Measurements from ENCODE around the gene PHKG2.

Gene PHKG2

GRCh38 chr16:30725418-30725792 is 22.8 kb upstream of the PHKG2 start:
- in situ Hi-C loops (cut with MboI; ENCODE audit: low sequenced_read_pairs): no loop called here

DNA sequence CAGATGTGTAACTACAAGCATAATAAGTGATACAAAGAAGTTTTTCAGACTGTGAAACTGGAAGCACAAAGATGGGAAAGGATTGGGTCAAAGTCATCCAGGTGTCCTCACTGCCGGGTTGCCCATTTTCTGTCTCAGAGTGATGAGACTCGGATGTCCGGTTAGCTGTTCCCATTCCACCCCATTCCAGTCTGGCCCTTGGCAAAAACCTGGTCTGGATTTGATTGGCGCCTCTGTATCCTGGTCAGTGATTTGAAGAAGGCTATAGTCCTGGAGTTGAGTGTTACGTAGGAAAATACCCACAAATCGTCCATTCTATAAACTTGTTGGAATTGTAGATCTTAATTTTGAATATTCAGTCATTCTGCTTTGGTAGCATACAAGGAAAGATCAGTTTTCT is 19.9 kb upstream of the PHKG2 start:
- in situ Hi-C loops (cut with MboI; ENCODE audit: low sequenced_read_pairs): no loop called here

DNA sequence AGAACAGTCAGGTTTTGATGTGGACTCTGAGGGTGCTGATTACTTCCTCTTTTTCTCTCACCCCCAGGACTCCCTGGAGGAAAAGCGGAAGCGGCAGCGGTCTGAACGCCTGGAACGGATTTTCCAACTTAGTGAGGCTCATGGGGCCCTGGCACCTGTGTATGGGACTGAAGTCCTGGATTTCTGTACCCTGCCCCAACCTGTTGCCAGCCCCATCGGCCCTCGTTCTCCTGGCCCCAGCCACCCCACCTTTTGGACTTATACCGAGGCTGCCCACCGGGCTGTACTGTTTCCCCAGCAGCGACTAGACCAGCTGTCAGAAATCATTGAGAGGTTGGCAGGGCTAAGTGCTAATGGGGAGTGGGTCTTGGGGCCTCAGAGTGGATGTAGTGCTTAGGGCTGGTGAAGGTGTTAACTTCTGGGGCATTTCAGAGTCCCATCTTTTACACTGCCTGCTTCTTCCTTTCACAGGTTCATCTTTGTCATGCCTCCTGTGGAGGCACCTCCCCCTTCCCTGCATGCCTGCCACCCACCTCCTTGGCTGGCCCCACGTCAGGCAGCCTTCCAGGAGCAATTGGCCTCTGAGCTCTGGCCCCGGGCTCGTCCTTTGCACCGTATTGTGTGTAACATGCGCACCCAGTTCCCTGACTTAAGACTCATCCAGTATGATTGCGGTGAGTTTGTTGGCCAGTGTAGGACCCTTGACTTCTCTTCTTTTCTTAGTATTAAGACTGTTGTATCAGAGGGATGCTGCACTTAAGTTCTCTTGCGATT is 19.1 kb upstream of the PHKG2 start:
- in situ Hi-C loops (cut with MboI; ENCODE audit: low sequenced_read_pairs): no loop called here

GRCh38 chr16:30731411-30731810 is 16.8 kb upstream of the PHKG2 start:
- in situ Hi-C loops (cut with MboI; ENCODE audit: low sequenced_read_pairs): no loop called here

DNA sequence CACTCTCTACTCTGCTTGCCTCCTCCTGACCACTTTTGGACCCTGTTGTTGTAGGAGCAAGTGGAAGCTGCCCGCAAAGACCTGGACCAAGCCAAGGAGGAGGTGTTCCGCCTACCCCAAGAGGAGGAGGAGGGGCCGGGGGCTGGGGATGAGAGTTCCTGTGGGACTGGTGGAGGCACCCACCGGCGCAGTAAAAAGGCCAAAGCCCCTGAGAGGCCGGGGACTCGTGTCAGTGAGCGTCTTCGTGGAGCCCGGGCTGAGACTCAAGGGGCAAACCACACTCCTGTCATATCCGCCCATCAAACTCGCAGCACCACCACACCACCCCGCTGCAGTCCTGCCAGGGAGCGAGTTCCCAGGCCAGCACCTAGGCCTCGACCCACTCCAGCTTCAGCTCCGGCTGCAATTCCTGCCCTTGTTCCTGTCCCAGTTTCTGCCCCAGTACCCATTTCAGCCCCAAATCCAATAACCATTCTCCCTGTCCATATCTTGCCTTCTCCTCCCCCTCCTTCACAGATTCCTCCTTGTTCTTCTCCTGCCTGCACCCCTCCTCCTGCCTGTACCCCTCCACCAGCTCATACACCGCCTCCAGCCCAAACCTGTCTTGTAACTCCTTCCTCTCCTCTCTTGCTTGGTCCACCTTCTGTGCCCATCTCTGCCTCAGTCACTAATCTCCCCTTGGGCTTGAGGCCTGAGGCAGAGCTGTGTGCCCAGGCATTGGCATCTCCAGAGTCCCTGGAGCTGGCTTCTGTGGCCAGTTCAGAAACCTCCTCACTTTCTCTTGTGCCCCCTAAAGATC is 11.0 kb upstream of the PHKG2 start:
- in situ Hi-C loops (cut with MboI; ENCODE audit: low sequenced_read_pairs): no loop called here

DNA sequence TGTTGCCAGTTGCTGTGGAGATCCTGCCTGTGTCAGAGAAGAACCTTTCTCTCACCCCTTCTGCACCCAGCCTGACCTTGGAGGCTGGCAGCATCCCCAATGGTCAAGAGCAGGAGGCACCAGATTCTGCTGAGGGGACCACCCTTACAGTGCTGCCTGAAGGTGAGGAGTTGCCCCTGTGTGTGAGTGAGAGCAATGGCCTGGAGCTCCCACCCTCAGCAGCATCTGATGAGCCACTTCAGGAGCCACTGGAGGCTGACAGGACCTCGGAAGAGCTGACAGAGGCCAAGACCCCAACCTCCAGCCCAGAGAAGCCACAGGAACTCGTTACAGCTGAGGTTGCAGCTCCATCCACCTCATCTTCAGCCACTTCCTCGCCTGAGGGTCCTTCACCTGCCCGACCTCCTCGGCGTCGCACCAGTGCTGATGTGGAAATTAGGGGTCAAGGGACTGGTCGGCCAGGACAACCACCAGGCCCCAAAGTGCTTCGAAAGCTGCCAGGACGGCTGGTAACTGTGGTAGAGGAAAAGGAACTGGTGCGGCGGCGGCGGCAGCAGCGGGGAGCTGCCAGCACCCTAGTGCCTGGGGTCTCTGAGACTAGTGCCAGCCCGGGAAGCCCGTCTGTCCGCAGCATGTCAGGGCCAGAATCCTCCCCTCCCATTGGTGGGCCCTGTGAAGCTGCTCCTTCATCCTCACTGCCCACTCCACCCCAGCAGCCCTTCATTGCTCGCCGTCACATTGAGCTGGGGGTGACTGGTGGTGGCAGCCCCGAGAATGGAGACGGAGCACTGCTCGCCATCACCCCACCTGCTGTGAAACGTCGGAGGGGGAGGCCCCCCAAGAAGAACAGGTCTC is 10.2 kb upstream of the PHKG2 start:
- in situ Hi-C loops (cut with MboI; ENCODE audit: low sequenced_read_pairs): no loop called here

DNA sequence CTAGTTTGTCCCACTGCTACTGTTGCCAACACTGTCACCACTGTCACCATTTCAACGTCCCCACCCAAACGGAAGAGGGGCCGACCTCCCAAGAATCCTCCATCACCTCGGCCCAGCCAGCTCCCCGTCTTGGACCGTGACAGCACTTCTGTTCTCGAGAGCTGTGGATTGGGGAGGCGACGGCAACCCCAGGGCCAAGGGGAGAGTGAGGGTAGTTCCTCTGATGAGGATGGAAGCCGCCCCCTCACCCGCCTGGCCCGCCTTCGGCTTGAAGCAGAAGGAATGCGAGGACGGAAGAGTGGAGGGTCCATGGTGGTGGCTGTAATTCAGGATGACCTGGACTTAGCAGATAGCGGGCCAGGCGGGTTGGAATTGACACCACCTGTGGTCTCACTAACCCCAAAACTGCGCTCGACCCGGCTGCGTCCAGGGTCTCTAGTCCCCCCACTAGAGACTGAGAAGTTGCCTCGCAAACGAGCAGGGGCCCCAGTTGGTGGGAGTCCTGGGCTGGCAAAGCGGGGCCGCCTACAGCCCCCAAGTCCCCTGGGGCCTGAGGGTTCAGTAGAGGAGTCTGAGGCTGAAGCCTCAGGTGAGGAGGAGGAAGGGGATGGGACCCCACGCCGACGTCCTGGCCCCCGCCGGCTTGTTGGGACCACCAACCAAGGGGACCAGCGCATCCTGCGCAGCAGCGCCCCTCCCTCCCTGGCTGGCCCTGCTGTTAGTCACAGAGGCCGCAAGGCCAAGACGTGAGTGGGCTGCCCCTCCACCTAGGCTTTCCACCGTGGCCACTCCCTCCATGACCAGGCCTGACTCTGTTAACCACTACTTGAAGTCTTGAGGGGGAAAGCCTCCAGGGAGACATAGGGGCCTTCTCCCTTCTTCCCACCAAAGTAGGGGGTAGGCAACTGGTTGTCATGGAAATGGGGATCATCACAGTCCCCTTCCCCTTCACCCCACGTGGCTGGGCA is 9.0 kb upstream of the PHKG2 start:
- in situ Hi-C loops (cut with MboI; ENCODE audit: low sequenced_read_pairs): no loop called here

DNA sequence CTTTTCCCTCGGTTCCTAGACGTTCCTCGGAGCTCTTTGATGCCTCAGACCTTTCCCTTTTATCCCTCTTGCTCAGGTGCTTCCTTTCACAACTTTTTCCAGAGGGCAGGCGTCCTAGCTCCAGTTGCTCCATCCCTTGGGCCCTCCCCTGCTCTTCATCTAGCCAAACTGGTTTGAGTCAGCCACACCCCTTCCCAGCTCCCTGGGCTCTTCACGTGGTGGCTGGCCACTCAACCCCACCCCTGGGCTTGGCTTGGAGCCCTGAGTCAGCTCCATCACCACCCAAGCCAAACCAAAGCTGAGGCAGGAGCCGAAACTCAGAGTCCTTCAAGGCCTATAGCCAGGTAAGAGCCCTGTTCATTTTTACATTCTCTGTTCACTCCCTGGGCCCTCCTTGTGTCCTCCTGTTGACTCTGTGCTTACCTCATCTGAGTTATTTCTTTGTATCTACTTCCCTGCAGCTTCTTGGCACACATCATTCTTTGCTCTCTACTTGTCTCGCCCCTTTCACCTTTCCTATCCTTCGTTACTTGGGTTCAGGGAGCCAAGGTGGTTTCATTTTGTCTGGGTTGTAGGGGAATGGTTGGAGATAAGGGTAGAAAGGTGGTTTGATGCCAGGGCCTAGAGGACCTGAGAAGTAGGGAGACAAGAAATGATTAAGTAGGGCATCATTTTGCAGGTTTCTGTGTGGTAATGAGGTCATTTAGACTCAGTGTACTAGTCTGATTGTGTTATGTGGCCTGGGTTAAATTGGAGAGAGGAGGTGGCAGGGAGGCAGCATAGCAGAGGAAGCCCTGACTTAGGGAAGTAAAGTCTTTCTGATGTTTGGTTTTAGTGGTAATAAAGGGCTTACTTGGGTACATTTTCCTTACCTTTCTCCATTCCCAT is 7.6 kb upstream of the PHKG2 start:
- in situ Hi-C loops (cut with MboI; ENCODE audit: low sequenced_read_pairs): no loop called here

DNA sequence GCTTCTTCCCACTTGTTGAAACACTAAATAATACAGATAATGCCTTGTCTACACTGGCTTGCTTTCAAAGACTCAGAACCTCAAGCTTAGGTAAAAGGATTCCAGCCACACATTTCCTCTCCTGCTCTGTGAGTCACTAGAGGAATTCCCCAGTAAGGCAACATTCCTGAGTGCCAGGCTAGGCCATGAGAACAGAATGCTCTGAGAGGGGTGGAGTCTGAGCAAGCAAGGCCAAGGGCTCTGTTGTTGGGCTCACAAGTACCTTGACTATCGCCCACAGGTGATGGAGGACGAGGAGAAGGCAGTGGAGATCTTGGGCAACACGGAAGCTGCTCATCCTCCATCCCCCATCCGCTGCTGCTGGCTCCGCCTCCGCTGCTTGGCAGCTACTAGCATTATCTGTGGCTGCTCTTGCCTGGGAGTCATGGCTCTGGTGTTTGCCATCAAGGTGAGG is 6.7 kb upstream of the PHKG2 start:
- in situ Hi-C loops (cut with MboI; ENCODE audit: low sequenced_read_pairs): no loop called here

DNA sequence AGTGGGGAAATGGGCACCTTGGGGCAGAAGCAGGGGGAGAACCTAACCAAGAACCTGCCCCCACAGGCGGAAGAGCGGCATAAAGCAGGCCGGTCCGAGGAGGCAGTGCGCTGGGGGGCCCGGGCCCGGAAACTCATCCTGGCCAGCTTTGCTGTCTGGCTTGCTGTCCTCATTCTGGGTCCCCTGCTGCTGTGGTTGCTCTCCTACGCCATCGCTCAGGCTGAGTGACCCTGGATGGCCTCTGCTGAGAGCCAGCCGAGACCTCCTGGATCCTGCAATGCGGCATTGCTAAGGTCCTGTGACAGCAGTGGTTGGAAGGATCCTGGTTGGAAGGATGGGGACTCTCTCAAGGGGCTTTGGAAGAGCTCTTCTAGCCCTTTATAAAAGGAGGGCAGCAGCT is 4.5 kb upstream of the PHKG2 start:
- in situ Hi-C loops (cut with MboI; ENCODE audit: low sequenced_read_pairs): no loop called here

GRCh38 chr16:30744183-30744582 is 4.0 kb upstream of the PHKG2 start:
- in situ Hi-C loops (cut with MboI; ENCODE audit: low sequenced_read_pairs): no loop called here

DNA sequence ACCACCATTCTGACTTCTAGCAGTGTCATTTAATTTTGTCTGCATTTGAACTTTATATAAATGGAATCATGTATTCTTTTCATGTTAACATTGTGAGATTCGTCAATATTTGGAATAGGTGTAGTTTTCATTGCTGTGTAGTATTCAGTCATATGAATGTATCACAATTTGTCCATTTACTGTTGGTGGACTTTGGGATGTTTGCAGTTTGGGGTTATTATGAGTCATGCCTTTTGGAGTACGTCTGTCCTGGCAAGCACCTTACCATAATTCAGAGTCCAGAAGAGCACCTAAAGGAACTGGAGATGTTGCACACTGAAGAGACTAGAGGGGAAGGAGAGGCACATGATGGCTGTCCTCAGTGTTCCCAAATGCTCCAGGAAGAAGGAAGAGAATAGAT is 3.1 kb upstream of the PHKG2 start:
- in situ Hi-C loops (cut with MboI; ENCODE audit: low sequenced_read_pairs): no loop called here

GRCh38 chr16:30746638-30747175 is 1.5 kb upstream of the PHKG2 start:
- in situ Hi-C loops (cut with MboI; ENCODE audit: low sequenced_read_pairs): no loop called here

GRCh38 chr16:30747331-30747730 is 894 bp upstream of the PHKG2 start:
- in situ Hi-C loops (cut with MboI; ENCODE audit: low sequenced_read_pairs): no loop called here

DNA sequence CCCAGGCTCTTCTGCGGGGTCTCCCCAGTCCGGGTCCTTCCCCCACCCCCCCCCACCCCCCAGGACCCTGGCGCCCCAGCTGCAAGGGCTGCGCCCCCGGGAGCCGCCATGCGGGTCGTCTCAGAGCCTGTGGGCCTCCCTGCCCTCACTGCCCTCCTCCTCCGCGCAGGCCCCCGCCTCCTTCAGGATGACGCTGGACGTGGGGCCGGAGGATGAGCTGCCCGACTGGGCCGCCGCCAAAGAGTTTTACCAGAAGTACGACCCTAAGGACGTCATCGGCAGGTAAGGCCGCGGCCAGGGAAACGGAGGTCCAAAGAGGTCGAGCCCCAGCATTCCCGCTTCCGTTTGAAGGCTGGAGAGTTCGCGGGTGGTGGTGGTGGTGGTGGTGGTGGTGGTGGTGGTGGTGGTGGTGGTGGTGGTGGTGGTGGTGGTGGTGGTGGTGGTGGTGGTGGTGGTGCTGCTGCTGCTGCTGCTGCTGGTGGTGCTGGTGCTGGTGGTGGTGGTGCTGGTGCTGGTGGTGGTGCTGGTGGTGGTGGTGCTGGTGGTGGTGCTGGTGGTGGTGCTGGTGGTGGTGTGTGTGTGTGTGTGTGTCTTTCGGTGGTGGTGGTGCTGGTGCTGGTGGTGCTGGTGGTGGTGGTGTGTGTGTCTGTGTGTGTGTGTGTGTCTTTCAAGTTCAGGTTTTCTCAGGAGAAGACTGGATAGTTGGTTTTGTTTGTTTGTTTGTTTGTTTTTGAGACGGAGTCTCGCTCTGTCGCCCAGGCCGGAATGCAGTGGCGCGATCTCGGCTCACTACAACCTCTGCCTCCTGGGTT is 615 bp downstream of the PHKG2 start:
- in situ Hi-C loops (cut with MboI; ENCODE audit: low sequenced_read_pairs): no loop called here

DNA sequence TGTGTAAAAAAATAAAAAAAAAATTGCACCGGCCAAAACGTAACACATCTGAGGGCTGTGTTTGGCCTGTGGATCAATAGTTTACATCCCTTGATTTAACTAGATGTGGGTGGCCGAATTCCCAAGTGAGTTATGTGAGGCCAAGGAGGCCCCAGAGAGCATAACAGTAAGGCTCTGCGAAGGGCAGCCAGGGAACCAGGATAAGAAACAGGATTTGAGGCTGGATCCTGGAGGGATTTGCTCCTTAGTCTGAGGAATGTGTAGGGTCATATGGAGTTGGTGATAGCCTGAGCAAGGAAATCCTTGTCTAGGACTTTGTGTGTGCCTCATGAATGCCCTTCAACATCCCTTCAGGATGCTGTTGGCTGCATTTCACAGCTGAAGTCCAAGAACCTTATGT is 2.0 kb downstream of the PHKG2 start:
- in situ Hi-C loops (cut with MboI; ENCODE audit: low sequenced_read_pairs): no loop called here

DNA sequence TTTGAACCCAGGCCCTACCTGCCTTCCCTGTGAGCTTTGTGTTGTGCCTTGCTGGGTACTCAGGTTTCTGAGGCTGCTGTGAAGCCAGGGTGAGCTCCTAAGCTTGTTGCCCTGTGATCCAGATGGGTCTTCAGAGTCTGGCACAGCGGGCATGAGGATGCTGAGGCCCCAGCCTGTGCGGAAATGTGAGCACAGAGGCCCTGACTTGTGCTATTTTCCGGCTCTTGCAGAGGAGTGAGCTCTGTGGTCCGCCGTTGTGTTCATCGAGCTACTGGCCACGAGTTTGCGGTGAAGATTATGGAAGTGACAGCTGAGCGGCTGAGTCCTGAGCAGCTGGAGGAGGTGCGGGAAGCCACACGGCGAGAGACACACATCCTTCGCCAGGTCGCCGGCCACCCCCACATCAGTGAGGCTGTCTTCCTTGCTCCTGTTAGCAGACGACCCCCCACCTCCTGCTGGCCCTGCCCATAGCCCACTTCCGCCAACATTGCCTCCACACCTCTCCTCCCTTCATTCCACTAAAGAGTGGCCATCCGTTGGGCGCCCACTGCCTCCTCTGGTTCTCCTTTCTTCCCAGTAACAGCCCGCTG is 2.7 kb downstream of the PHKG2 start:
- in situ Hi-C loops (cut with MboI; ENCODE audit: low sequenced_read_pairs): no loop called here

- in situ Hi-C loops (cut with MboI; ENCODE audit: low sequenced_read_pairs): no loop called here
These were observed 5.4 kb downstream of the PHKG2 start for GRCh38 chr16:30753596-30753995.
